HG03575 (cell line): ENCODE data around the gene NUP205.
"Not testable (repeated sequence)": the region's sequence is repeated elsewhere in the genome, so short reads cannot be mapped to it uniquely, and the experiment has no call there.

Source experiments
- ATAC-seq: cut with Tn5 transposase; IDR thresholded peaks from one replicate; pipeline ENCODE4 v1.9.1; 2021; ENCODE audit not compliant: unreplicated experiment, insufficient number of reproducible peaks, low FRiP score; ENCODE audit errors: extremely low read depth

NUP205 gene

DNA sequence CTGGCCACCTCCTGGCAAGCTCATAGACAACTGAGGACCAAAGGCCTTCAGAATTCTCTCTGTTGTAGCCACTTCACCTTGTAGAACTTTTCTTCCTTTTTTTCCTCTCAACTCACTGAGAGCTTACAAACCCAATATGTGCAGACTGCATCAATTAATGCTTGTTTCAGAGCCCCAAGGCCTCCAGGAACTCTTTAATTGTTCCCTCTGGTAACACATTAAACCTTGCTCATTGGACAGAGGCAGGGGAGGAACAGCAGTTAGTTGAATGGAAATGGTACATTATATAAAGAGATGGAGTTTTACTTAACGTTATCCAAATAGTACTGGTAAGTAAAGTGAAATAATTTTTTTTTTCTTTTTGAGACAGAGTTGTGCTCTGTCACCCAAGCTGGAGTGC lies 129.7 kb downstream of the NUP205 start:
- no peak for ATAC-seq

DNA sequence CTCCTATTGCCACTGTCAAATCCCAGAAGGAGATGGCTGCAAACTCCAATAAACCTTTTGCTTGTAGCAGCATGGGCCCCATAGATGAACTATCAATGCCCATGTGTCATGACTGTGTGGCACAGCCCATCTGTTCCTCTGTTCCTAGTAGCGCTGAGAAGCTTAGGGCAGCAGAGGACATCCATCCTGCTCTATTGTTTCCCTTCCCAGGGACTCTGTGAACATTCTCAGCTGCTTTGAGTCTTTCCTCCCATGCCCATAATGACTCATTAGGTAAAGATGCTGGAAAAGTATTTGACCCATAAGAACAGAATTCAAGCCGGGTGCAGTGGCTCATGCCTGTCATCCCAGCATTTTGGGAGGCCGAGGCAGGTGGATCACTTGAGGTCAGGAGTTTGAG lies 132.8 kb downstream of the NUP205 start:
- ATAC-seq = no peak

DNA sequence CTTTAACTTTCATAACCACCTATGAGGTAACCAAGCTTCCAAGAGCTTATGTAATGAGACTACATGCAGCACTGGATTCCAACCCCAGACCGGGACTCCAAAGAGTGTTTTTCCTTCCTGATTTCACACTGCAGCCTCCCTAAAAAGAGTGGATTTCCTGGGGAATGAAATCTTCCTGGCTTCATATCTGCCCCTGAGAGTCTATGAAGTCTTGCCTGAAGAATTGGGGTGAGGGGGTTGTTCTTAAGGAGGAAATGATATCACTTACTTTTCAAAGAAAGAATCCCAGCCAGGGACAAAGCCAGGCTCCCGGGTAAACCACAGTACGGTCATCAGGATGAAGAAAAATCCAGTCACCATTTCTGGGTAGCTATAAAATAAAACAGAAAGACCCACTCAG lies 134.3 kb downstream of the NUP205 start:
- no peak for ATAC-seq

DNA sequence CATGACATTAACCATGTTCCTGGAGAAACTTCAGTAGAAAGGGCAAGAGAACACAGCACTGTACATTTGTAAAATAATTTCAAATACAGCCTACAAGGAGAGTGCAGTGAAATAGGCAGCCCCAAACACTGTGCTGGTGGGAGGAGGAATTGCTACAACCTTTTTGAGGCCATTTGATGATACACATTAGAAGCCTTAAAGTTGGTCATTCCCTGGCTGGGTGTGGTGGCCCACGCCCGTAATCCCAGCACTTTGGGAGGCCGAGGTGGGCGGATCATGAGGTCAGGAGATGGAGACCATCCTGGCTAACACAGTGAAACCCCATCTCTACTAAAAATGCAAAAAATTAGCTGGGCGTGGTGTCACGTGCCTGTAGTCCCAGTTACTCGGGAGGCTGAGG lies 134.9 kb downstream of the NUP205 start:
- not testable (repeated sequence) for ATAC-seq

DNA sequence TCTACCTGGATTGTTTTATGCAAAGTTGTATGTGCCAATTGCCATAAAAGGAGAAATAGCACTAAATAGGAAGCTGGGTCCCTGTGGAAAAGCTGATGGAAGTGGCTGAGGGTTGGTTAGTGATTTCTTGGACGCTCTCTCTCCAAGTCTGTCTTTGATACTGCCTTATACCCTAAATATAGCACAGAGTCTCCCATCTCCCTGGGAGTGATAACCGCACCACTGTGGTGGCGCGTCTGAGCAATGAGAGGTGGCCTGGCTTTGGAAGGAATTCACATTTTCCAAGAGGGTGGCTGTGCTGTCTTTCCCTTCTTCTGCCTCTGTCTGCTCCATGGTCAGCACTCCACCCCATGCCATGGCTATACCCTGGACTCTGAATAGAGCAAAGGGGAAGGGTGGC lies 135.8 kb downstream of the NUP205 start:
- ATAC-seq = no peak

DNA sequence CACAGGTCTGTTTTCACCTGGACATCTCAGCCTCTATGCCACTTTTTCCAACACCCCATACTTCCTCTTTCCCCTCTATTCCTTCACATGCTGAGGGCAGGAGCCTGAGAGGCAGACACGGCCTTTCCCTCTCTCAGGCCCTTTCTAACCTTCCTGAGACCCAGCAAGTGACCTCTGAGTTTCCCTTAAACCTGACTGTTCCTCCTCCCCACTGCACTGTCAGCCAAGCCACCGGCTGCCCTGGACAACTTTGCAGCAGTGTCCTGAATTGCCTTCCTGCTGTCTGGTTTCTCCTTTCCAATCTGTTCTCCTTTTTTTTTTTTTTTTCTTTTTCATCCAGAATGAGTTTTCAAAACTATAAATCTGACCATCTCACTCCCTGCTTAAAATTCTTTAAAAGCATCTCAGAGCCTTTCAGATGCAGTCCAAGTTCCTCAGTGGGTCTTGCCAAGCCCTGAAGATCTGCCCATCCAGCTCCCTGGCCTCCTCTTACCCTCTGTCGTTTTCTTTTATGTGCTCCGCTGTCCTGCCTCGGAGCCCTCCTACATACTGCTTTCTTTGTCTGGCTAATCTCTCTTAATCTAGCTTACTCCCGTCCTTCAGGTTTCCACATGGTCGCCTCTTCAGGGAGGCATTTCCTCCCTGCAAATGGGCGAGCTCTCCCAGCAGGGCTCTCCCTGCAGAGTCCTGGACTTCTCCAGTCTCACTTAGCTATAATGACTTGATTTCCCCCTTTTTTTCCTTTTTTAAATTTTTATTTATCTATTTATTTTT lies 139.7 kb downstream of the NUP205 start:
- ATAC-seq = no peak
